Subcutaneous adipose tissue (tissue), 4 donors: ENCODE measurements around the gene EEF1A2. TPM values are rescaled to one million over a fixed set of nuclear protein-coding genes. Genes with fewer than 3 reads are reported as not detected.

Source experiments
- CTCF ChIP-seq: fragments of 450-650 bp; IDR thresholded peaks from one replicate; pipeline ENCODE4 v1.5.1; 2016; ENCODE audit warnings: low read depth, mild to moderate bottlenecking, control low read depth, antibody characterized with exemption, moderate library complexity
- total RNA-seq, 4 donors: library from RNA; depleted of rRNA; stranded (reverse); fragments of >200 nt; gene quantifications; one replicate each; pipeline ENCODE4 v1.1.0, GENCODE V29; 2016

The EEF1A2 gene
- total RNA-seq, 4 donors from 2014 or later = not detected

- no peak for TF ChIP-seq CTCF
Observed at GRCh38 chr20:63536241-63536977, 37.5 kb upstream of the EEF1A2 start.

- TF ChIP-seq CTCF = no peak
Observed at GRCh38 chr20:63534831-63535651, 36.2 kb upstream of the EEF1A2 start.

- no peak for TF ChIP-seq CTCF
Observed at GRCh38 chr20:63534427-63534830, 35.5 kb upstream of the EEF1A2 start.

GRCh38 chr20:63533871-63534393 is 35.0 kb upstream of the EEF1A2 start:
- TF ChIP-seq CTCF = no peak

- no peak for TF ChIP-seq CTCF
Observed at GRCh38 chr20:63533388-63533787, 34.5 kb upstream of the EEF1A2 start.

GRCh38 chr20:63532449-63532971 is 33.6 kb upstream of the EEF1A2 start:
- TF ChIP-seq CTCF = no peak
